Thoracic aorta (tissue), 2 donors: ENCODE results near the gene RSBN1L. TPM values are rescaled to one million over a fixed set of nuclear protein-coding genes. Genes with fewer than 3 reads are reported as not detected.

Experiments
- ATAC-seq: fragments of 150-250 bp; one replicate; pipeline ENCODE4 v1.8.0; 2017; ENCODE audit warnings: low read depth; ENCODE audit not compliant: insufficient number of reproducible peaks, low FRiP score
- DNase-seq: peaks from one replicate; pipeline ENCODE4 v3.0.0-alpha.2; 2020; ENCODE audit warnings: low spot score
- H3K27ac ChIP-seq, 2 donors: fragments of 200-600 bp; sonication (generic); 1 replicate in 1 of 2; 2 replicates in 1 of 2; pipeline ENCODE4 v1.5.1; 2016; ENCODE audit warnings: mild to moderate bottlenecking in 2 of 2, moderate library complexity in 2 of 2
- H3K27me3 ChIP-seq: fragments of 200-600 bp; sonication (generic); replicated peaks from 2 replicates; pipeline ENCODE4 v1.6.0; 2016; ENCODE audit warnings: mild to moderate bottlenecking; ENCODE audit not compliant: insufficient read depth
- H3K36me3 ChIP-seq: fragments of 200-600 bp; sonication (generic); one replicate; pipeline ENCODE4 v1.5.1; 2016
- H3K4me1 ChIP-seq, 2 donors: fragments of 200-600 bp; sonication (generic); 1 replicate in 1 of 2; 2 replicates in 1 of 2; pipeline versions ENCODE4 v1.5.1 to v1.6.0; 2016; ENCODE audit warnings: low read depth in 2 of 2, mild to moderate bottlenecking in 1 of 2; ENCODE audit not compliant: control insufficient read depth in 1 of 2
- H3K4me3 ChIP-seq: fragments of 200-600 bp; sonication (generic); 2 replicates; pipeline ENCODE4 v1.5.1; 2016; ENCODE audit warnings: mild to moderate bottlenecking
- H3K9me3 ChIP-seq: fragments of 200-600 bp; sonication (generic); 2 replicates; pipeline ENCODE4 v1.5.1; 2016
- CTCF ChIP-seq: fragments of 200-600 bp; sonication (generic); IDR thresholded peaks from one replicate; pipeline ENCODE4 v1.5.1; 2019; ENCODE audit warnings: antibody characterized with exemption
- total RNA-seq, 2 donors: library from RNA; depleted of rRNA; stranded (reverse); fragments of >200 nt; gene quantifications; one replicate each; pipeline versions ENCODE4 v1.1.0 to v1.2.3, GENCODE V29; 2016

Gene RSBN1L
- total RNA-seq, 2 donors from 2014 or later: 14.8 to 27.7 TPM

- no peaks in the 10 kb centered on the region for H3K27me3 ChIP-seq
Measured at GRCh38 chr7:77746824-77747165, 50.5 kb downstream of the RSBN1L start.

GRCh38 chr7:77747178-77747577 is 50.9 kb downstream of the RSBN1L start:
- ATAC-seq (no peak), DNase-seq (no peak)
- H3K4me3 ChIP-seq: no peak overlapping the region
- no peaks in the 10 kb centered on the region for H3K9me3 ChIP-seq
- H3K4me1 ChIP-seq: no peaks in the 10 kb centered on the region
- H3K27ac ChIP-seq: no peak overlapping the region
- no peak for TF ChIP-seq CTCF
- no peaks in the 10 kb centered on the region for H3K27me3 ChIP-seq
- H3K36me3 ChIP-seq: no peaks in the 10 kb centered on the region

More at GRCh38 chr7:77746824-77747165, 50.5 kb downstream of the RSBN1L start:
- Histone ChIP-seq H3K4me3 (no peak overlapping the region), H3K27ac (no peak overlapping the region), H3K36me3 (no peaks in the 10 kb centered on the region), H3K9me3 (no peaks in the 10 kb centered on the region), H3K4me1 (no peaks in the 10 kb centered on the region)
- no peak for TF ChIP-seq CTCF
- no peak for ATAC-seq
- no peak for DNase-seq

GRCh38 chr7:77747718-77748117 is 51.5 kb downstream of the RSBN1L start:
- no peak for TF ChIP-seq CTCF
- H3K4me1 ChIP-seq: no peaks in the 10 kb centered on the region
- no peak overlapping the region for H3K4me3 ChIP-seq
- H3K27ac ChIP-seq: no peak overlapping the region
- H3K27me3 ChIP-seq: no peaks in the 10 kb centered on the region
- H3K36me3 ChIP-seq: no peaks in the 10 kb centered on the region
- DNase-seq (no peak), ATAC-seq (no peak)
- no peaks in the 10 kb centered on the region for H3K9me3 ChIP-seq

DNA sequence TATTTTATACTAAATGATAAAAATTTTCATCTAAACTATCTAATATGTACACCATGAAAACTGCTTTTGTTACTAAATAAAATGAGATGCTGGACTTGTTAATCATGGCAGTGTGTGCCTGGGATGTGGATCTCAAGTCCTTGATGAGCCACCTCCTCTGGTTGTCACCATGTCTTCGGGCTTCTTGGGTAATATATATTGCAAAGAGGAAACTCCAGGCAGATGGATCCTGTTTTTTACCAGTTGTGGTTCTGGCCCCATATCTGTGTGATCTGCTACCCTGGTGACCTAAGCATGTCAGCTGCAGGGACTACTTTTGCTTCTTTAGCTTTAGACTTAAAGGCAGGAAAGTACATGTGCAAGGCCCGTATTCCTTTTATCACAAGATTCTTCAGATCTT is 55.8 kb downstream of the RSBN1L start:
- Histone ChIP-seq H3K4me3 (no peak overlapping the region), H3K36me3 (no peaks in the 10 kb centered on the region), H3K9me3 (no peaks in the 10 kb centered on the region), H3K4me1 (no peaks in the 10 kb centered on the region), H3K27ac (no peak overlapping the region), H3K27me3 (no peaks in the 10 kb centered on the region)
- ATAC-seq: no peak
- TF ChIP-seq CTCF: no peak
- DNase-seq: no peak

GRCh38 chr7:77753173-77753572 is 56.9 kb downstream of the RSBN1L start:
- H3K4me3 ChIP-seq: no peak overlapping the region
- DNase-seq: no peak
- TF ChIP-seq CTCF: no peak
- no peak for ATAC-seq
- H3K4me1 ChIP-seq: no peaks in the 10 kb centered on the region
- no peaks in the 10 kb centered on the region for H3K36me3 ChIP-seq
- H3K27ac ChIP-seq: no peak overlapping the region
- no peaks in the 10 kb centered on the region for H3K27me3 ChIP-seq
- H3K9me3 ChIP-seq: no peaks in the 10 kb centered on the region
